Endothelial cell of umbilical vein (primary cell): ENCODE results near the gene OR9A4.

ENCODE experiments used
- CTCF ChIP-seq, 2 donors: IDR thresholded peaks; 1 replicate in 1 of 2; 2 replicates in 1 of 2; pipeline ENCODE4 v1.5.1; 2011; ENCODE audit warnings: low read length in 2 of 2, mild to moderate bottlenecking in 2 of 2, moderate library complexity in 2 of 2, control low read depth in 1 of 2, inconsistent platforms in 1 of 2, low read depth in 1 of 2; ENCODE audit not compliant: insufficient read depth in 1 of 2; ENCODE audit errors: extremely low read depth in 1 of 2
- GATA2 ChIP-seq: IDR thresholded peaks from 2 replicates; pipeline ENCODE4 v1.7.0; 2011; ENCODE audit warnings: low read depth, mild to moderate bottlenecking, moderate library complexity, mixed read lengths, low read length; ENCODE audit not compliant: insufficient read length, insufficient read depth
- MYC ChIP-seq: IDR thresholded peaks from one replicate; pipeline ENCODE4 v1.6.1; 2011; ENCODE audit warnings: mild to moderate bottlenecking, low read depth, low read length
- POLR2AphosphoS5 ChIP-seq: IDR thresholded peaks from 2 replicates; pipeline ENCODE4 v1.6.1; 2012; ENCODE audit warnings: low read depth, mild to moderate bottlenecking, control low read depth, low read length, moderate library complexity; ENCODE audit not compliant: insufficient read depth
- TF ChIP-seq, protein P1 (sequence below): IDR thresholded peaks from 2 replicates; pipeline ENCODE4 v1.6.1; 2011; ENCODE audit not compliant: insufficient read depth, insufficient read length

- TF ChIP-seq, protein P1, sequence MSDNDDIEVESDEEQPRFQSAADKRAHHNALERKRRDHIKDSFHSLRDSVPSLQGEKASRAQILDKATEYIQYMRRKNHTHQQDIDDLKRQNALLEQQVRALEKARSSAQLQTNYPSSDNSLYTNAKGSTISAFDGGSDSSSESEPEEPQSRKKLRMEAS: no peak
- TF ChIP-seq CTCF (IDR thresholded peaks at IDR 0.05; ENCODE audit: extremely low read depth in 1 of 2, insufficient read depth in 1 of 2, low read depth in 1 of 2, low read length in 2 of 2): no peak
- TF ChIP-seq GATA2: no peak
- no peak for TF ChIP-seq POLR2AphosphoS5
- TF ChIP-seq MYC: no peak
Observed at GRCh38 chr7:141889321-141889720, 26.9 kb upstream of the OR9A4 start.
